HCT116 (cell line): ENCODE measurements around the gene SPATA6. TPM values are rescaled to one million over a fixed set of nuclear protein-coding genes. Genes with fewer than 3 reads are reported as not detected.

ENCODE experiments used
- ATAC-seq: fragments of 200-7000 bp; cut with Tn5 transposase; 2 replicates; pipeline ENCODE4 v1.9.1; 2020; ENCODE audit warnings: mild to moderate bottlenecking, moderate library complexity
- BruUV-seq: library from RNA; stranded (reverse); fragments of 400-500 nt; replicated peaks from 2 replicates; lab custom pipeline; 2021; lab: Mats Ljungman, UMichigan
- CTCF ChIA-PET: fragments of 300-600 bp; sonication (Branson Sonifier 250); formaldehyde crosslinking; loops from one replicate; lab custom pipeline; 2021; ENCODE audit warnings: antibody characterized with exemption; lab: Charles Lee
- POLR2A ChIA-PET: fragments of 300-600, 350-600 bp; sonication (Branson Sonifier 250); formaldehyde crosslinking; loops from one replicate; lab custom pipeline; 2021; ENCODE audit warnings: antibody characterized with exemption; lab: Charles Lee
- RAD21 ChIA-PET, 2 experiments: fragments of 300-600 bp; sonication (Branson Sonifier 250); formaldehyde crosslinking; loops; one replicate each; lab custom pipeline; 2023; ENCODE audit warnings: low total read pairs in 2 of 2; ENCODE audit not compliant: uncharacterized antibody in 2 of 2, unreplicated experiment in 2 of 2, low non-redundant PET in 1 of 2; lab: Charles Lee
- DNase-seq: peaks from one replicate; pipeline ENCODE4 v3.0.0-alpha.2; 2010; ENCODE audit warnings: low read depth, low spot score
- H2AFZ ChIP-seq: fragments of 200-600 bp; shearing (Covaris generic), sonication (generic); 2 replicates; pipeline ENCODE4 v1.6.1; 2017; ENCODE audit warnings: low read depth, mixed run types, mixed read lengths, antibody characterized with exemption, low read length; ENCODE audit not compliant: poor library complexity, severe bottlenecking
- H3K27ac ChIP-seq: 2 replicates; pipeline ENCODE4 v1.5.1; 2012; ENCODE audit warnings: low read depth, low read length
- H3K27me3 ChIP-seq: fragments of 200-600 bp; sonication (generic); 2 replicates; pipeline ENCODE4 v1.6.1; 2016; ENCODE audit warnings: mixed run types, low read length, mixed read lengths; ENCODE audit not compliant: insufficient read depth
- H3K36me3 ChIP-seq, 2 experiments: fragments of 200-500 bp in 1 of 2; fragments of 200-600 bp in 1 of 2; sonication (Bioruptor generic) in 1 of 2; sonication (generic) in 1 of 2; 2 replicates each; pipeline versions ENCODE4 v1.5.1 to v1.6.1; 2014 to 2016; ENCODE audit warnings: low read length in 2 of 2, inconsistent platforms in 1 of 2, mixed read lengths in 1 of 2, mixed run types in 1 of 2; ENCODE audit not compliant: insufficient read depth in 2 of 2, control insufficient read depth in 1 of 2
- H3K4me1 ChIP-seq, 2 experiments: fragments of 200-600 bp in 1 of 2; sonication (generic) in 1 of 2; 2 replicates each; pipeline versions ENCODE4 v1.5.1 to v1.6.1; 2012 to 2017; ENCODE audit warnings: low read length in 2 of 2, inconsistent platforms in 1 of 2, mild to moderate bottlenecking in 1 of 2, mixed read lengths in 1 of 2, mixed run types in 1 of 2, moderate library complexity in 1 of 2; ENCODE audit not compliant: insufficient read depth in 2 of 2, control insufficient read depth in 1 of 2
- H3K4me2 ChIP-seq: fragments of 200-600 bp; sonication (generic); 2 replicates; pipeline ENCODE4 v1.6.1; 2017; ENCODE audit warnings: mixed run types, low read length, mixed read lengths
- H3K4me3 ChIP-seq, 2 experiments: fragments of 200-600 bp in 1 of 2; sonication (generic) in 1 of 2; replicated peaks in 1 of 2; 2 replicates each; pipeline ENCODE4 v1.5.1; 2011 to 2016; ENCODE audit warnings: low read length in 2 of 2, control low read depth in 1 of 2, low read depth in 1 of 2, mild to moderate bottlenecking in 1 of 2, mixed read lengths in 1 of 2, mixed run types in 1 of 2
- H3K79me2 ChIP-seq: fragments of 200-600 bp; sonication (generic); 2 replicates; pipeline ENCODE4 v1.6.1; 2017; ENCODE audit warnings: mild to moderate bottlenecking, mixed run types, low read length, moderate library complexity, mixed read lengths; ENCODE audit not compliant: insufficient read depth
- H3K9ac ChIP-seq: fragments of 200-600 bp; sonication (generic); 2 replicates; pipeline ENCODE4 v1.6.1; 2016; ENCODE audit warnings: low read length, mixed read lengths
- H3K9me2 ChIP-seq: fragments of 200-600 bp; sonication (generic), shearing (Covaris generic); 2 replicates; pipeline ENCODE4 v1.6.1; 2017; ENCODE audit warnings: mixed run types, mild to moderate bottlenecking, moderate library complexity; ENCODE audit not compliant: insufficient read depth
- H3K9me3 ChIP-seq, 2 experiments: fragments of 200-500 bp in 1 of 2; fragments of 200-600 bp in 1 of 2; sonication (Bioruptor generic) in 1 of 2; sonication (generic) in 1 of 2; 2 replicates each; pipeline ENCODE4 v1.6.1; 2014 to 2017; ENCODE audit warnings: low read length in 2 of 2, mixed read lengths in 2 of 2, inconsistent platforms in 1 of 2, low read depth in 1 of 2, mild to moderate bottlenecking in 1 of 2, mixed run types in 1 of 2, moderate library complexity in 1 of 2; ENCODE audit not compliant: control insufficient read depth in 1 of 2, insufficient read depth in 1 of 2
- H4K20me1 ChIP-seq: fragments of 200-600 bp; sonication (generic), shearing (Covaris generic); 2 replicates; pipeline ENCODE4 v1.6.1; 2017; ENCODE audit warnings: mixed run types, mild to moderate bottlenecking, moderate library complexity; ENCODE audit not compliant: insufficient read depth
- CBX3 ChIP-seq: IDR thresholded peaks from 2 replicates; pipeline ENCODE4 v1.6.1; 2012; ENCODE audit warnings: low read depth
- ELF1 ChIP-seq: IDR thresholded peaks from 2 replicates; pipeline ENCODE4 v1.6.1; 2012; ENCODE audit warnings: low read depth, borderline replicate concordance
- EZH2 ChIP-seq: fragments of 200-600 bp; sonication (generic); IDR thresholded peaks from 2 replicates; pipeline ENCODE4 v1.6.1; 2017; ENCODE audit warnings: antibody characterized with exemption, mixed run types
- POLR2AphosphoS5 ChIP-seq: IDR thresholded peaks from 2 replicates; pipeline ENCODE4 v1.6.1; 2011; ENCODE audit warnings: mild to moderate bottlenecking, low read depth, low read length, moderate library complexity
- RAD21 ChIP-seq: IDR thresholded peaks from 2 replicates; pipeline ENCODE4 v1.6.1; 2012; ENCODE audit warnings: low read depth, mild to moderate bottlenecking
- REST ChIP-seq: IDR thresholded peaks from 2 replicates; pipeline ENCODE4 v1.6.1; 2012; ENCODE audit warnings: low read depth
- SIN3A ChIP-seq: IDR thresholded peaks from 2 replicates; pipeline ENCODE4 v1.6.1; 2012; ENCODE audit warnings: low read depth
- SRF ChIP-seq: IDR thresholded peaks from 2 replicates; pipeline ENCODE4 v1.6.1; 2012; ENCODE audit warnings: low read depth
- YY1 ChIP-seq: IDR thresholded peaks from 2 replicates; pipeline ENCODE4 v1.6.1; 2011; ENCODE audit warnings: low read length, low read depth, moderate library complexity, mild to moderate bottlenecking; ENCODE audit not compliant: insufficient replicate concordance; ENCODE audit errors: extremely low read depth
- ZFX ChIP-seq: fragments of 450-650 bp; IDR thresholded peaks from 2 replicates; pipeline ENCODE4 v1.6.1; 2017
- ZNF274 ChIP-seq: fragments of 200-500 bp; sonication (Bioruptor generic); IDR thresholded peaks from 2 replicates; pipeline ENCODE4 v1.6.1; 2014; ENCODE audit warnings: mild to moderate bottlenecking, low read depth, low read length, inconsistent platforms
- intact Hi-C: fragments of 100-400 bp; cut with micrococcal nuclease; formaldehyde crosslinking; loops from 2 replicates; pipeline ENCODE4 v1.10.0; 2022
- total RNA-seq: library from RNA; stranded (reverse); gene quantifications from one replicate; pipeline ENCODE4 v1.2.1, GENCODE V29; 2021; ENCODE audit not compliant: unreplicated experiment
- TF ChIP-seq, protein P1 (sequence below), 3 experiments: fragments of 200-600 bp in 1 of 3; sonication (generic) in 1 of 3; IDR thresholded peaks in 2 of 3; conservative IDR thresholded peaks in 1 of 3; 2 replicates each; pipeline ENCODE4 v1.5.1; 2012 to 2017; ENCODE audit warnings: low read depth in 2 of 3, low read length in 2 of 3, antibody characterized with exemption in 1 of 3, borderline replicate concordance in 1 of 3, control low read depth in 1 of 3, mild to moderate bottlenecking in 1 of 3, mixed read lengths in 1 of 3, mixed run types in 1 of 3, moderate library complexity in 1 of 3; ENCODE audit not compliant: insufficient read depth in 1 of 3

SPATA6 gene
- total RNA-seq, 1 experiment from 2014 or later = 8.6 TPM

DNA sequence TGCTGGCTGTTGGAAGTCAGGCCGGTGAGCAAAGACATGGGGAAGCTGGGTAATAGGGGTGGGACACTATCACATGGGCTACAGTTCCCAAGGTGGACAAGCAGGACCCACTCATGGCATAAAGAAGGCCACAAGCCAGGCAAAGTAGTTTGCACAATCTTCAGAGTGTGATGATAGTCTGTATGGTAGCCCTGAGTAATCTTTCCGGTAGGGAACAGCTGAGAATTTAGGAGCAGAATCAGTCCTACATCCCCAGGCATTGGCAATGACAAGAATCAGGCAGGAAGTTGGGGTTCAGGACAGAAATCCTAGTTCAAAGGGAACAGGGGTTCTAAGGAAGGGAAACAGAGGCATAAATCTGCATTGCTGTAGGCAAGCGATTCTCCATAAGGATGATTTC lies 23.9 kb upstream of the SPATA6 start:
- no peak overlapping the region for H2AFZ ChIP-seq
- no peak for TF ChIP-seq ZNF274
- TF ChIP-seq REST = no peak
- no peak for TF ChIP-seq SRF
- no peak for TF ChIP-seq YY1
- TF ChIP-seq ZFX = no peak
- no peak for TF ChIP-seq ELF1
- TF ChIP-seq CBX3 = no peak
- TF ChIP-seq EZH2 = no peak
- TF ChIP-seq POLR2AphosphoS5 = no peak
- TF ChIP-seq, protein P1, sequence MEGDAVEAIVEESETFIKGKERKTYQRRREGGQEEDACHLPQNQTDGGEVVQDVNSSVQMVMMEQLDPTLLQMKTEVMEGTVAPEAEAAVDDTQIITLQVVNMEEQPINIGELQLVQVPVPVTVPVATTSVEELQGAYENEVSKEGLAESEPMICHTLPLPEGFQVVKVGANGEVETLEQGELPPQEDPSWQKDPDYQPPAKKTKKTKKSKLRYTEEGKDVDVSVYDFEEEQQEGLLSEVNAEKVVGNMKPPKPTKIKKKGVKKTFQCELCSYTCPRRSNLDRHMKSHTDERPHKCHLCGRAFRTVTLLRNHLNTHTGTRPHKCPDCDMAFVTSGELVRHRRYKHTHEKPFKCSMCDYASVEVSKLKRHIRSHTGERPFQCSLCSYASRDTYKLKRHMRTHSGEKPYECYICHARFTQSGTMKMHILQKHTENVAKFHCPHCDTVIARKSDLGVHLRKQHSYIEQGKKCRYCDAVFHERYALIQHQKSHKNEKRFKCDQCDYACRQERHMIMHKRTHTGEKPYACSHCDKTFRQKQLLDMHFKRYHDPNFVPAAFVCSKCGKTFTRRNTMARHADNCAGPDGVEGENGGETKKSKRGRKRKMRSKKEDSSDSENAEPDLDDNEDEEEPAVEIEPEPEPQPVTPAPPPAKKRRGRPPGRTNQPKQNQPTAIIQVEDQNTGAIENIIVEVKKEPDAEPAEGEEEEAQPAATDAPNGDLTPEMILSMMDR (IDR thresholded peaks at IDR 0.05 in 2 of 3, conservative IDR thresholded peaks at IDR 0.05 in 1 of 3; ENCODE audit: borderline replicate concordance in 1 of 3, insufficient read depth in 1 of 3, low read depth in 2 of 3, low read length in 2 of 3) = no peak
- no peak for TF ChIP-seq SIN3A
- no peak for TF ChIP-seq RAD21
- no TSS peak for BruUV-seq
- no peaks in the 10 kb centered on the region for H4K20me1 ChIP-seq
- intact Hi-C loops = loop anchor here (5.0 to 10.0 kb wide), 2 partner anchors 294 to 391 kb away; no protein-coding TSS in a partner anchor
- H3K36me3 ChIP-seq = no peaks in the 10 kb centered on the region
- no peak for DNase-seq
- H3K9me2 ChIP-seq = no peaks in the 10 kb centered on the region
- peaks cover 0 to 4% of the 10 kb centered on the region in 2 experiments; a peak in 2 of 4 replicates for H3K4me1 ChIP-seq
- ChIA-PET POLR2A (no interaction called here), CTCF (interaction anchor here (1.0 kb wide), 1 partner anchor 9 kb away, joined by 3 read pairs; no protein-coding TSS in a partner anchor), RAD21 (no interaction called here)
- H3K27ac ChIP-seq = no peak overlapping the region
- H3K79me2 ChIP-seq = no peaks in the 10 kb centered on the region
- no peak overlapping the region for H3K4me3 ChIP-seq
- no peaks in the 10 kb centered on the region for H3K9me3 ChIP-seq
- no peak overlapping the region for H3K4me2 ChIP-seq
- no peak overlapping the region for H3K9ac ChIP-seq
- ATAC-seq = no peak
- H3K27me3 ChIP-seq = peaks cover 12% of the 10 kb centered on the region
